ENCODE results near the gene ADO.
"Not testable (repeated sequence)": the region's sequence is repeated elsewhere in the genome, so short reads cannot be mapped to it uniquely, and the experiment has no call there.

GRCh38 chr10:62784537-62784936, 20.0 kb upstream of the ADO start:
- TF ChIP-seq CTCF, POLR2A (IDR thresholded peaks at IDR 0.05): not testable (repeated sequence)
